GM19438 (cell line): ENCODE results near the gene CPSF4L.

Source experiments
- ATAC-seq: cut with Tn5 transposase; IDR thresholded peaks from one replicate; pipeline ENCODE4 v1.9.1; 2021; ENCODE audit warnings: low read depth; ENCODE audit not compliant: unreplicated experiment

Gene CPSF4L

GRCh38 chr17:73290399-73291259 is 28.9 kb upstream of the CPSF4L start:
- peak; percentile 54 for ATAC-seq

- no peak for ATAC-seq
These were observed 28.0 kb upstream of the CPSF4L start for GRCh38 chr17:73289549-73290254.

GRCh38 chr17:73288534-73289302 is 27.0 kb upstream of the CPSF4L start:
- no peak for ATAC-seq

GRCh38 chr17:73286863-73287296 is 25.2 kb upstream of the CPSF4L start:
- no peak for ATAC-seq

GRCh38 chr17:73285916-73286862 is 24.5 kb upstream of the CPSF4L start:
- ATAC-seq: no peak

GRCh38 chr17:73285603-73285908 is 23.9 kb upstream of the CPSF4L start:
- ATAC-seq: no peak

GRCh38 chr17:73284906-73285602 is 23.4 kb upstream of the CPSF4L start:
- no peak for ATAC-seq

GRCh38 chr17:73284354-73284753 is 22.7 kb upstream of the CPSF4L start:
- ATAC-seq: no peak

GRCh38 chr17:73283841-73284282 is 22.2 kb upstream of the CPSF4L start:
- ATAC-seq: no peak

GRCh38 chr17:73283250-73283649 is 21.6 kb upstream of the CPSF4L start:
- ATAC-seq: no peak

GRCh38 chr17:73282629-73283028 is 20.9 kb upstream of the CPSF4L start:
- no peak for ATAC-seq

- peak; percentile 83 for ATAC-seq
These were observed 20.2 kb upstream of the CPSF4L start for GRCh38 chr17:73281928-73282327.

GRCh38 chr17:73280191-73280590 is 18.5 kb upstream of the CPSF4L start:
- ATAC-seq: no peak

- ATAC-seq: no peak
These were observed 18.0 kb upstream of the CPSF4L start for GRCh38 chr17:73279704-73280103.

- ATAC-seq: no peak
These were observed 17.1 kb upstream of the CPSF4L start for GRCh38 chr17:73278465-73279453.

- ATAC-seq: no peak
These were observed 16.4 kb upstream of the CPSF4L start for GRCh38 chr17:73278049-73278464.

GRCh38 chr17:73274490-73274889 is 12.8 kb upstream of the CPSF4L start:
- ATAC-seq: no peak

GRCh38 chr17:73272906-73273218 is 11.2 kb upstream of the CPSF4L start:
- ATAC-seq: no peak
